GM21825 (cell line): ENCODE results near the gene KPNA1.
"Not testable (repeated sequence)": the region's sequence is repeated elsewhere in the genome, so short reads cannot be mapped to it uniquely, and the experiment has no call there.

Experiments
- ATAC-seq: cut with Tn5 transposase; IDR thresholded peaks from one replicate; pipeline ENCODE4 v1.9.1; 2021; ENCODE audit warnings: mild to moderate bottlenecking, moderate library complexity; ENCODE audit not compliant: unreplicated experiment

The KPNA1 gene

GRCh38 chr3:122520861-122521260, 6.1 kb upstream of the KPNA1 start:
- ATAC-seq, result no peak

- ATAC-seq, result no peak
Measured at GRCh38 chr3:122519693-122520092, 5.0 kb upstream of the KPNA1 start.

- ATAC-seq, result no peak
Measured at GRCh38 chr3:122516846-122517360, 2.2 kb upstream of the KPNA1 start.

- no peak for ATAC-seq
Measured at GRCh38 chr3:122515870-122516269, 1.1 kb upstream of the KPNA1 start.

- no peak for ATAC-seq
Measured at GRCh38 chr3:122515020-122515468, 305 bp upstream of the KPNA1 start.

- ATAC-seq, result no peak
Measured at GRCh38 chr3:122513386-122514122, 1.2 kb downstream of the KPNA1 start.

GRCh38 chr3:122512284-122512683, 2.5 kb downstream of the KPNA1 start:
- no peak for ATAC-seq

GRCh38 chr3:122510878-122511535, 3.7 kb downstream of the KPNA1 start:
- no peak for ATAC-seq

- not testable (repeated sequence) for ATAC-seq
Measured at GRCh38 chr3:122508944-122509343, 5.8 kb downstream of the KPNA1 start.

- no peak for ATAC-seq
Measured at GRCh38 chr3:122508135-122508914, 6.4 kb downstream of the KPNA1 start.

- ATAC-seq, result no peak
Measured at GRCh38 chr3:122506450-122506849, 8.3 kb downstream of the KPNA1 start.

- ATAC-seq, result no peak
Measured at GRCh38 chr3:122505676-122506075, 9.1 kb downstream of the KPNA1 start.

- no peak for ATAC-seq
Measured at GRCh38 chr3:122502941-122503340, 11.8 kb downstream of the KPNA1 start.

GRCh38 chr3:122502139-122502538, 12.6 kb downstream of the KPNA1 start:
- ATAC-seq, result no peak

GRCh38 chr3:122500964-122501363, 13.8 kb downstream of the KPNA1 start:
- not testable (repeated sequence) for ATAC-seq

GRCh38 chr3:122498152-122498551, 16.6 kb downstream of the KPNA1 start:
- no peak for ATAC-seq

- ATAC-seq, result peak; percentile 93
Measured at GRCh38 chr3:122497425-122497824, 17.3 kb downstream of the KPNA1 start.

- ATAC-seq, result no peak
Measured at GRCh38 chr3:122496508-122496907, 18.2 kb downstream of the KPNA1 start.

- ATAC-seq, result no peak
Measured at GRCh38 chr3:122493296-122493695, 21.4 kb downstream of the KPNA1 start.

GRCh38 chr3:122488262-122488973, 26.3 kb downstream of the KPNA1 start:
- no peak for ATAC-seq

GRCh38 chr3:122484985-122485384, 29.8 kb downstream of the KPNA1 start:
- no peak for ATAC-seq
